Measurements from ENCODE around the gene BLMH. TPM values are rescaled to one million over a fixed set of nuclear protein-coding genes. Genes with fewer than 3 reads are reported as not detected.

The BLMH gene
- total and polyA plus RNA-seq, 8 donors: 5.4 to 32.4 (median 14.7) TPM; not detected in 1

DNA sequence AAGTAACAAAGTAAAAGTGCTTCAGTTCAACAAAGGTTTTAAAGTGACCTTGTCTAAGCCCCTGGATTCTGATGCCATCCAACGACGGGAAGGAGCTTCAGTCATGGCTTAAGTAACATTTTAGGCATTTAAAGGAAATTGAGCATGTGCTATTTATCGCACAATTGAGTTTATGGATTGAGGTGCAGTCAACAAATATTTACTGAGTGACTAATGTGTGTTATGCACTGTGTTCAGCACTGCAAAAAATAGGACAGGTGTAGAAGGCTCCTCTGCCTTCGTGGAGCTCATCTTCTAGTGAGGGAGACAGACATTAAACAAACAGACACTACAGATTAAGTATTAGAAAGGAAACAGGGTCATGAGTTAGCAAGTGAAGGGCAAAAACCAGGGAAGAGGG, 29.6 kb upstream of the BLMH start:
- WGBS, 5 donors: 47 to 75% (median 51%) methylated on average over 4 of the region's 4 CpGs
- intact Hi-C loops (cut with DNase I; ENCODE audit: low total_unique reads): no loop called here
- Histone ChIP-seq H3K27me3 (no peaks in the 10 kb centered on the region), H3K4me3 (no peak overlapping the region), H3K9me3 (no peaks in the 10 kb centered on the region), H3K27ac (no peak overlapping the region), H3K4me1 (no peaks in the 10 kb centered on the region), H3K36me3 (no peaks in the 10 kb centered on the region)
- TF ChIP-seq POLR2A (IDR thresholded peaks at IDR 0.05) (no peak), EP300 (IDR thresholded peaks at IDR 0.05) (no peak), POLR2AphosphoS5 (IDR thresholded peaks at IDR 0.05) (no peak)
- TF ChIP-seq, protein P1, sequence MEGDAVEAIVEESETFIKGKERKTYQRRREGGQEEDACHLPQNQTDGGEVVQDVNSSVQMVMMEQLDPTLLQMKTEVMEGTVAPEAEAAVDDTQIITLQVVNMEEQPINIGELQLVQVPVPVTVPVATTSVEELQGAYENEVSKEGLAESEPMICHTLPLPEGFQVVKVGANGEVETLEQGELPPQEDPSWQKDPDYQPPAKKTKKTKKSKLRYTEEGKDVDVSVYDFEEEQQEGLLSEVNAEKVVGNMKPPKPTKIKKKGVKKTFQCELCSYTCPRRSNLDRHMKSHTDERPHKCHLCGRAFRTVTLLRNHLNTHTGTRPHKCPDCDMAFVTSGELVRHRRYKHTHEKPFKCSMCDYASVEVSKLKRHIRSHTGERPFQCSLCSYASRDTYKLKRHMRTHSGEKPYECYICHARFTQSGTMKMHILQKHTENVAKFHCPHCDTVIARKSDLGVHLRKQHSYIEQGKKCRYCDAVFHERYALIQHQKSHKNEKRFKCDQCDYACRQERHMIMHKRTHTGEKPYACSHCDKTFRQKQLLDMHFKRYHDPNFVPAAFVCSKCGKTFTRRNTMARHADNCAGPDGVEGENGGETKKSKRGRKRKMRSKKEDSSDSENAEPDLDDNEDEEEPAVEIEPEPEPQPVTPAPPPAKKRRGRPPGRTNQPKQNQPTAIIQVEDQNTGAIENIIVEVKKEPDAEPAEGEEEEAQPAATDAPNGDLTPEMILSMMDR (IDR thresholded peaks at IDR 0.05): no peak
- DNase-seq: no peak

DNA sequence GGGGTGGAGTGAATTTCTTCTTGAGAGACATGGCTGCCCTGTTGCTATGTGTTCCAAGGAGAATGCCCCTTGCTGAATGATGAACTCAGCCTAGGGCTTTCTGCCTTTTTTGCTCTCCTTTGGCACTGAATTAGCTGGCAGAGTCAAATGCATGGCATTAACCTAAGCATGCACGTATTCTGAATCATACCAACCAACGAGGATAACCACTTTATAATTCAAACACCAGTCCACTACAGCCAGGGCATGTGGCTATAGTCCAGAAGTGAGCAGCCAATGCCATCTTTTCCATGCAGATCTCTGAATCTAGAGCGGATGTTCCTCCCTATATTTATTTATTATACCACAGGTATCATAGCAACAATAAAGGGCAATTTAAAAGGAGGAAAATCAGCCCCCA, 26.4 kb upstream of the BLMH start:
- intact Hi-C loops (cut with DNase I; ENCODE audit: low total_unique reads): no loop called here
- WGBS, 5 donors: 60 to 76% (median 64%) methylated on average over 3 of the region's 3 CpGs

DNA sequence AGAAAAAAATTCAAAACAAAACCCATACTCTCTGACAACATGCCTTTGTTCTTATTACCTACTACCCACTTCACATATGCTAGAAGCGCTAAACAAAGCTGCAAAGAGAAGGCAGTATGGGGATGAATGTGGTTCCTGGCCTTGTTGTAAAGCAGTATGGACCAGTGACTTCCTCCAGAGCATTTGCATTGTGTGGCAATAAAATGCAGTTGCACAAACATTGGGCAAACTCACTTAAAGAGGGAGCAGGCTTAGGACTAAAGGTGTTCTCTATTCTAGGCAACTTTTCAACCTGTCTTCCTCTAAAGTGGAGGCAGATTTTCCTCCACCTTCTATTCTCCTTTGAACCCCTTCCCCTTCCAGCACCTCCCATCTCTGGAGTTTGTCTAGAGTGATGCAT, 25.0 kb upstream of the BLMH start:
- no peak for DNase-seq
- intact Hi-C loops (cut with DNase I; ENCODE audit: low total_unique reads): no loop called here
- WGBS, 5 donors: 92 to 100% (median 97%) methylated on average over 1 of the region's 1 CpG
- Histone ChIP-seq H3K4me1 (no peaks in the 10 kb centered on the region), H3K9me3 (no peaks in the 10 kb centered on the region), H3K36me3 (no peaks in the 10 kb centered on the region), H3K4me3 (no peak overlapping the region), H3K27me3 (no peaks in the 10 kb centered on the region), H3K27ac (no peak overlapping the region)
- TF ChIP-seq, protein P1 (IDR thresholded peaks at IDR 0.05): no peak
- TF ChIP-seq POLR2AphosphoS5 (IDR thresholded peaks at IDR 0.05) (no peak), POLR2A (IDR thresholded peaks at IDR 0.05) (no peak), EP300 (IDR thresholded peaks at IDR 0.05) (no peak)

More for the DNA sequence above, 26.4 kb upstream of the BLMH start:
- Histone ChIP-seq H3K4me1 (no peaks in the 10 kb centered on the region), H3K9me3 (no peaks in the 10 kb centered on the region), H3K36me3 (no peaks in the 10 kb centered on the region), H3K4me3 (no peak overlapping the region), H3K27me3 (no peaks in the 10 kb centered on the region), H3K27ac (no peak overlapping the region)
- peak in 1 of 2 donors; percentile 46 for DNase-seq
- no peak for TF ChIP-seq POLR2A (IDR thresholded peaks at IDR 0.05)
- TF ChIP-seq, protein P1 (IDR thresholded peaks at IDR 0.05): no peak
- no peak for TF ChIP-seq EP300 (IDR thresholded peaks at IDR 0.05)
- TF ChIP-seq POLR2AphosphoS5 (IDR thresholded peaks at IDR 0.05): no peak

DNA sequence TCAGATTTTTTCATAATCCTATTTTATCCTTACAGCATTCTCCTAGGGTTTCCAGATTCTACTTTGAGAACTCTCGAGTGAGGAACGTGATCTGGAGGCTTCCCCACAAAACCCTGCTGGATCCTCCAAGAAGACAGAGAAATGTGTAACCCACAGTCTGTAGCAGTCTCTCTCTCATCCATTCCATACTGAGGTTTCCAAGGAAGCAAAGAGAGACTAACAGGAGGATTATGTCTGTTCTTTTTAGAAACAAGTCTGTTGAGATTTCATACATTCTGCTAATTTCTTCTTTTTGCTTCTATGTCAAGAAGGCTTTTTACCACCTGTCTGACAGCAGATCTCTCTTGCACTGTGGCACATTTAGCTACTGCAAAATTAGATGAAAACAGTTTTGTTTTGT, 23.4 kb upstream of the BLMH start:
- Histone ChIP-seq H3K9me3 (no peaks in the 10 kb centered on the region), H3K36me3 (no peaks in the 10 kb centered on the region), H3K27me3 (no peaks in the 10 kb centered on the region), H3K4me3 (no peak overlapping the region), H3K27ac (no peak overlapping the region), H3K4me1 (no peaks in the 10 kb centered on the region)
- WGBS, 5 donors: 61 to 76% (median 70%) methylated on average over 2 of the region's 2 CpGs
- intact Hi-C loops (cut with DNase I; ENCODE audit: low total_unique reads): no loop called here
- TF ChIP-seq POLR2A (IDR thresholded peaks at IDR 0.05): no peak
- no peak for TF ChIP-seq POLR2AphosphoS5 (IDR thresholded peaks at IDR 0.05)
- no peak for DNase-seq

DNA sequence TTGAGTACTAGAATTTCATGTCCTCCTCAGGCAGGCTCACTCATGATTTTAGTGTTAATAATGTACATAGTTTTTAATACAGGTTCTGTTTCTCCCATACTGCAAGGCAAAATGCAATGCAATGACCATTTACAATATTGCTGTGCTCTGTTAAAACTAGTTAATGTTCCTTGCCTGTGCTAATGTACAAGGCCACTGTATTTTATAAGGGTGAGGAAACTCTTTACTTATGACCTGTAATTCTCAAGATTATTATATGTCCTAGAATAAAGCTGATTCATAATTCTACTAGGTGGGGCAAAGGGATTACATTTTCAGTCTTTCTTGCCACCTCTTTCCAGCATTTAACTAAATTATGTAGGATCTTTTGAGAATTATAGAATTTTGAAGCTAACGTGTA, 22.7 kb upstream of the BLMH start:
- H3K27ac ChIP-seq: no peak overlapping the region
- 38 to 56% (median 50%) methylated on average over 1 of the region's 1 CpG for WGBS, 5 donors

More for the DNA sequence above, 22.7 kb upstream of the BLMH start:
- H3K27me3 ChIP-seq: no peaks in the 10 kb centered on the region
- H3K4me3 ChIP-seq: no peak overlapping the region
- intact Hi-C loops (cut with DNase I; ENCODE audit: low total_unique reads): no loop called here
- DNase-seq: no peak
- no peaks in the 10 kb centered on the region for H3K9me3 ChIP-seq
- H3K4me1 ChIP-seq: no peaks in the 10 kb centered on the region
- H3K36me3 ChIP-seq: no peaks in the 10 kb centered on the region
- TF ChIP-seq, protein P1 (IDR thresholded peaks at IDR 0.05): no peak
- TF ChIP-seq POLR2AphosphoS5 (IDR thresholded peaks at IDR 0.05) (no peak), POLR2A (IDR thresholded peaks at IDR 0.05) (no peak), EP300 (IDR thresholded peaks at IDR 0.05) (no peak)
